Measurements from ENCODE around the gene ACSL1.
"Not testable (repeated sequence)": the region's sequence is repeated elsewhere in the genome, so short reads cannot be mapped to it uniquely, and the experiment has no call there.

Gene ACSL1

DNA sequence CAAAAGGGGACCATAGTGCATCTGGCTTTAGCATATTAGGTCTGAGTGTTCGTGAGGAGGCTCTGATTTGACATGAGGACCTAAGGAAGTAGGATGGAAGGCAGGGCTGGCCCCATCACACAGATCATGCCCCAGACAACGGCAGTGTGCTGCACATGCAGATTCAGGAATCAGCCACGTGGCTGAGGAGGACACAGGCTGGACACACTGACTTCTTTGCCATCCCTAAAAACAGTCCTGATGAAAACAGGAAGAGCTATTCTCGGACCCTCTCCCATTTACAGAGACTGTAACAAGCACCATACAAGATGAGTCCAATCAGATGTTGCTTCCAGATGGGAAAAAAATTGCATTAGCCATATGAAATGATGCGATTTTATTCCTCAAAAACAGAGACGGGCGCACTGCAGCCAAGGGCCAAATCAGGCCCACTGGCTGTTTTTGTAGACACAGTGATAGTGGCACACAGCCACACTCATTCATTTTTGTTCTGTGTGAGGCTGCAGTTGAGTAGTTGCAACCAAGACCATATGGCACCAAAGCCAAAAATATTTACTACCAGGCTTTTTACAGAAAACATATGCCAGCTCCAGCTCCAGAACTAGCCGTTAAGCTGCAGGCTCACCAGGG lies 41.0 kb downstream of the ACSL1 start:
- no peak for DNase-seq

DNA sequence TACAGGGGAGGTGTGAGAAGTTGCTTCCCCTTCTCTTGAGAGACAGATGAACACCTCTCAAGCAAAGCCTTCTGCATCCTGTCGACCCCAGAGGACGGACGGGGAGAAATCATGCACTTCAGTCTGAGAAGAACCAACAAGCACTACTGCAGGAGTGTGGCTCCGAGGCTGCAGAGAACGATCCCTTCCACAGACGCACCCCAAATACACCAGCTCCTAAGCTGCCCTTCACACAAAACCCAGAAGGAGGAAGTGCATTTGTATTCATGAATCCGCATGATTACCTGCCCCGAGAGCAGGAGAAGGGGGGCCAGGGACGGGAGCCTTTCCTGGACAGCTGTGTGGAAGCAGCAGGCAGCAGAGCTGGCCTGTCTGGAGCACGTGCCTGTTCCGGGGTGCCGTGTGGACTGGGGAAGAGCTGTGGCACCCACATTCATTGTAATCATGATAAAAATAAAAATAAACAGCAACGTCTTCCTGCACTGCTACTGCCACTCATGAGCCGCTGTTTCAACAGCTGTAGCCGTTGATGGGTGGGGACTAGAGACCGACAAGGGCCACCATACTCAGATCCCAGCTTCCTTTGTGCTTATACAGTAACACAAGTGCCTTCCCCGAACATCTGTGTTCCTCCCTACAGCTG lies 42.9 kb downstream of the ACSL1 start:
- DNase-seq: no peak

DNA sequence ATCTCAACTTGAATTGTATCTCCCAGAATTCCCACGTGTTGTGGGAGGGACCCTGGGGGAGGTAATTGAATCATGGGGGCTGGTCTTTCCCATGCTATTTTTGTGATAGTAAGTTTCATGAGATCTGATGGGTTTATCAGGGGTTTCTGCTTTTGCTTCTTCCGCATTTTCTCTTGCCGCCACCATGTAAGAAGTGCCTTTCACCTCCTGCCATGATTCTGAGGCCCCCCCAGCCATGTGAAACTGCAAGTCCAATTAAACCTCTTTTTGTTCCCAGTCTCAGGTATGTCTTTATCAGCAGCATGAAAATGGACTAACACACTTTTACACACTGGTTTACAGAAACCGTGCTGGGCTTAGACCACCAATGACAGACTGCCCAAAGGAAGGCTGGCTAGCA lies 46.6 kb downstream of the ACSL1 start:
- not testable (repeated sequence) for DNase-seq

DNA sequence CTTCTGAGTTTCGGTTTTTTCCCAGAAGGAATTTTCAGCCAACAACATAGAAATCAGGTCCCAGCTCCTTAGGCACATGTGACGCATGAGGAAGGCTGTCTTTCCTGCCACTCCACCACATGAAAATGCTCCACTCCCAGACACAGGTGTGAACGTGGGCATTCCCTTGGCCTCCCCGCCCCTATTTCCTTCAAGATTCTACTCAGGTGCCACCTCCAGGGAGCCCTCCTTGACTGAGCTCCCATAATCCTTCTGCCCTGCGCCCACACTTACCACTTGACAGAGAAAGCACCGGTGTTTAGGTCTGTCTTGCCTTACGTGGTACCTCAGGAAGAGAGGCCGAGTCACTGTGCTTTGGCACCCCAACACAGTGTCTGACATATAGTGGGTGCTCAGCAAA lies 47.4 kb downstream of the ACSL1 start:
- DNase-seq: no peak

DNA sequence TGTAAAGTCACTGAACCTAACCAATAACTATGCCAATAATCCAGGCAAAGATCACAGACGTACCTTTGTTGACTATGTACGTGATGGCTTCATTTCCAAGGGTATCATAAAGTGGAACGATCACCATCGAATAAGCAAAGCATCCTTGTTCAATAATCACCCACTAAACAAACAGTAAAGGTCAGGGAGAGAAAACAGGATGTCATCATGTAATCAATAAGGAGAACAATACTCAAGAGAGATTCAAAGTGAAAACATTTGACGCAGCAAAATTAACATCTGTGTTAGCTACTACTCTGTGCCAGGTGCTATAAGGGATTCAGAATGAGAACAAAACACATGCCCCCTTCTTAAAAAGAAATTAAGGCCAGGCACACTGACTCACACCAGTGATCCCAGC lies 48.9 kb downstream of the ACSL1 start:
- DNase-seq: no peak

DNA sequence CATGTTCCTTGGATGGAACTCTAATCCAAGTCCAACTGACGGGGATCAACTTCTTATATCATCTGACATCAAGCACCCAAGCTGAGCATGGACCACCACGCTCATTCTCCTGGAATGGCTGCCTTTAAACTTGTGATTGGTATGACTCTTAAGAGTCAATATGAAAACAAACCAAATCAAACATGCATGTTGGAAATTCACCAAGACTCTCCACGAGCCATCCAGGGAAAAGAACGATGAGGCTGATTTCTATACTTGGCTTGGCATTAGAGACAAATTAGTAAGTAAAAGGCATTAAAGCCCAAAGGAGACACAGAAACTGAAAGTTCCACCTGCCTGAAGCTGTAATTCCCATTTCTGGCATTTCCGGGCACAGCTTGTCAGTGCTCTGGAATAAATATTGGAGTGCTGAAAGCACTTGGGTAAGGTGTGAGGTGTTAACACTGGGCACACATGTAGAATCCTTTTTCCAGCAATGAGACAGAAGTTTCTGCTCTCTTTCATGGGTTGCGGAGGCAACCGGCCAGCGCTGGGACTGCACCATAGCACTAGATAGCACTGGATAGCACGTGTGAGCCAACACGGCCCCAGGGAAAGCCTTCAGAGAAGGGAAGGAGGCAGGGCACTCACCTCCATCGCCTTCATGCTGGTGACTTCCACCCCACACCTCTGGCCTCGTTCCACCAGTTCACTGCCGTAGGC lies 49.8 kb downstream of the ACSL1 start:
- DNase-seq: no peak

DNA sequence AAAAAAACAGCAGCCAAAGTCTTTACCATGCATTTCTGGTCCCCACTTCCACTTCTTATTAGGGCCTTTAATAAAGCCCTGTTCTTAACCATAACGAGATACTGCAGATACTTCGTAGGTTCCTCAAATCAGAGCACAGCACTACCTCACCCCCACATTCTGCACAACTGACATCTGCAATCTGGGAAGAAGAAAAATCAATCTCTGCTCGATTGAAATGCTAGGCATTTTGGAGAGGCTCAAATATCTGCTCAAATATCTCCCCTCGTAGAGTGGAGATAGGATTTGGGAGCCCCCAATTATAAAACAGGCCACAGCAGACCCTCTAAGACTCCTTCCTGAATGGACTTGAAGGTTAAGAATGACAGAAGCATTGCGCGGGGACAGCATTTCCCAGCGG lies 51.6 kb downstream of the ACSL1 start:
- DNase-seq: no peak

DNA sequence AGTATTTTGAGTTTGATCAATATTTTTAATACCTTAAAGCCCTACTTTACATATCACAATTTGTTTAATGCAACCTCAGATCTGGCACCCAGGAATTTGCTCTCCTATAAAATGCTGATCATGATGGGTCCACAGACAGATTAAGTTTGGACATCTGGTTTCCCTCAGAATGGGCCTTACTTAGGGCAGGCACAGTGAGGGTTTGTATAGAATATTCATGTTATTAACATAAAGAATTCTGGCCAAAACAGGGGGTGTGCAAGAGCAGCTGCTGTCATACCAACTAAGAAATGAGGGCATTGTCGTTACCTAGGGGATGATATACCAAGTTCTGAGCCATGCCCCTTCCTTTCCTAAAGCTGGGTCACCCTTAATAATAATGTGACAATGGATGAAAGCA lies 54.4 kb downstream of the ACSL1 start:
- DNase-seq: no peak

DNA sequence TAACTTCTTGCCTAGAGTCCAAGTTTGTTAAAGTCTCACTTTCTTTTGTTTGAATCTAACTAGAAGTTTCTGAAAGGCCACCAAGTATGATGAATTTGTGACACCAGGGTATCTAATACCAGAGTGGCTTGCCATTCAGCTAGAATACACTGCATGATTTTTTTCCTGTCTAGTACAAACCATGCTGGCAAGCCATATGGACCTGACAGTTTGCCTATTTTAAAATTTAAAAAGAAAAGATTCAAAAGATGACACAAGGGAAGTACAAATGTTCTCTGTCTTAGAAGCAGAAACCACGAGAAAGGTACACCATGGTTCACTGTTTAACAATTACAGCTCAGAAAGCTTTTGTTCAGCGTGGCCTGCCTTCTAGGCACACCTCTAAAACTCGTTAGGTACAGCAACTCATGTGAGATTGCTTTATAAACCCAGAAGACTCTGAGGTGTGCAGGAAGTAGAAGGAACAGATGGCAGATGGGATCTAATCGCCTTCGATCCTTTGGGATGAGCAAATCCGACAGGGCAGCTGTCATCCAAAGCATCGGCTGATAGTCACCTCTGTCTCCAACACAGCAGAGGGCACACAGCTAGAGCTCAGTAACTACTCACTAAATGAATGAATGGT lies 56.5 kb downstream of the ACSL1 start:
- no peak for DNase-seq

DNA sequence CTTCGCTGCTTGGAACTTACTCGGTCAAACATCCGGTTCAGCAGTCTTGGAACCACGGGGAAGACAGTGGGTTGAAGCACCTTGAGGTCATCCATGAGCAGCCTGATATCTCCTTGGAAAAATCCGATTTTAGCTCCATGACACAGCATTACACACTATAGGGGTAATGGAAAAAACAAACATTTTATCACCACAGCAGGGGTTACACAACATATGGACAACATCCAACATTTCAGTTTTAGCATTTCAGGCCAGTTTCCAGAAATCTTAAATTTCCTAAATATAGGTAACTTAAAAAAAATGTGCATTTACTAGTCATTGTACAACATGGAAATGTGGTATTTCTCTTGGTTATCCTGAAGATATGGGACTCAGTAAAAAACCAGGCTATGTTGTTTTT lies 57.5 kb downstream of the ACSL1 start:
- no peak for DNase-seq

DNA sequence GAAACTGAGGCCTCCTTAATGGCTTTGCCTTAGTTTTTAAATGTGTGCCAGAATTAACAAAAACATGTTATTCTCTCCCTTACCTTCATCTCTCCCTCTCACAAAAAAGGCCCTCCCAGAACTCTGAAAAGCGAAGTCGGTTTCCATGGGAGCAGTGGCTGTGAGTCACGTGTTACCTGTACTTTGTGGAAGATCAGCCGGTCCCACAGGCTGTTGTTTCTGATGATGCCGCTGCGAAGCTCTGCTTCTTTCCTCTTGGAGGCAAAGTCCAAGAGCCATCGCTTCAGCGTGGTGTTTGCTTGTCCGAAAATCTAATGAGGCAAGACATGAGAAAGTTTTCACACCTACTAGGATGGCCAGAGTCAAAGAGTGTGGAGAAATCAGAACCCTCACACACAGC lies 59.3 kb downstream of the ACSL1 start:
- DNase-seq: no peak

DNA sequence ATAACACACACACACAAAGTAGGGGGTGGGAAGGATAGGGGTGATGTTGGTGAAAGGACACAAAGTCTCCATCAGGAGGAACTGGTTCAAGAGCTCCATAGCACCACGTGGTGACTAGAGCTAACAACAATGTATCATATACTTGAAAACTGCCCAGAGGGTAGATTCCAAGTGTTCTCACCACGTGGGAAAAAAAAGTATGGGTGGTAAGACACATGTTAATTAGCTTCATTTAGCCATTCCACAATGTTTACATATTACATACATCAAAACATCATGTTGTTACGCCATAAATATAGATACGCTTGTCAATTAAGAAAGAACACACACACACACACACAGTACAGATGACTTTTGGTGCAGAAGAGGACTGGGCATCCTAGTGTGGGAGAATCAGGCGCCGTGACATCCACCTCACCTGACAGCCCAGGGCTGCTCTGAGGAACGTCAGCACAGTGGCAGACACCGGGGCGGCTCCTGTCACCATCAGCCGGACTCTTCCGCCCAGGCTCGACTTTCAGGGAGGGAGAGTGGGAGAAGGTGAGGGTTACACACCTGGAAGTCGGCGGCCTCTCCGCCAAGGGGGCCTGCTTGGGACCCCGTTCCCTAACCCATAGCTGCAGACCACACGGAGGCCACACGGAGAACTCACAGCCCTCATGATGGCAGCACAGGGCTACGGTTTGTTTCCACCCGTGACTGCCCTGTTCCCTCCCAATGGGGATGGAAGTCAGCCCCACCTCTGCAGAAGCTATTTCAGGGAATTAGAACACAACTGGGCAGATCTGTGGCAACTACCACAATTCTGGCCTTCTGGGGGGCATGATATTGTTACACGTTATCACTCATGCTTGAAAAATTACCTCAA lies 60.1 kb downstream of the ACSL1 start:
- no peak for DNase-seq

DNA sequence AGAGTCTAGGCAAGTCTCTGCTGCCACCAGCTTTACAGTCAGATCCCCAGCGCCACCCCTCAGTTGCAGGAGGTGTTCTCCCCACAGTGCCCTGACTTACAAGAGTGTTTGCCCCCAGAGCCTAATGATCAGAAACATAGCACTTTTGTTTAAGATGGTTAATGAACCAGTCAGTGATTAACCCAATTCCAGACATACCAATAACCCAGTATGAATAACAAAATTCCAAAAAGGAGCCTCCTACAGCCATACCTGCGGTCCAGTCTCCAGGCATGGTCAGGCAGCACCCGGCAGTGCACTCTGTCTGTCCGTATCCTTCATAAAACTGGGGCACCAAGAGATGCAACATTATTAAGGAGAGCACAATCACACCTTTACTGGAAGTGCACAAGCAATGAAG lies 61.2 kb downstream of the ACSL1 start:
- DNase-seq: no peak

DNA sequence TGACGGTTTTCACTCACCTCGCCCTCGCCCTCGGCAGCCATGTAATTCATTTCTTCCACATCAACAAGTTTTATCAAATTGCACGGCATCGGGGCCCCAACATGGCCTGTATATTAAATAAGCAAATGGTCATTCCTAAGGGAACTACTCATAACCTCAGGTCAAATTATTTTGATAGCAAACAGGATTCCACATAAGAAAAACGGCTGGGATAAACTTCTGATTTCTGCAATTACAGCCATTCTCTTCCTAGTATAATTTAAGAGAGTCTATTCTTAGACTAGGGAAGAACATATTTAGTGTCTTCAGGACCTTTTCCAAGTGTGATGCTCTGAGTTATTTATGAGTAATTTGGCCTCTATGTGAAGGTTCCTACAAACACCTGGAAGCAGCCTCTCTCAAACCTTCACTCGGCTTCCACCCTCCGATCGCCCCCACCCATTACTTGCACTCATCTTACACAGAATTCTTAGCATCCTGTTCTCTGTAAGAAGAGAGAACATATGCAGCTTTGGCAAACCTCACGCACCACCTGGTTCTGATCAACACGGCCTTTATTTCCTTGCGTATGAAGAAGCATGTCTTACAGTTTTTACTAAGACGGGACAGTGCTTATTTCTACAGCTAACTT lies 62.5 kb downstream of the ACSL1 start:
- no peak for DNase-seq

DNA sequence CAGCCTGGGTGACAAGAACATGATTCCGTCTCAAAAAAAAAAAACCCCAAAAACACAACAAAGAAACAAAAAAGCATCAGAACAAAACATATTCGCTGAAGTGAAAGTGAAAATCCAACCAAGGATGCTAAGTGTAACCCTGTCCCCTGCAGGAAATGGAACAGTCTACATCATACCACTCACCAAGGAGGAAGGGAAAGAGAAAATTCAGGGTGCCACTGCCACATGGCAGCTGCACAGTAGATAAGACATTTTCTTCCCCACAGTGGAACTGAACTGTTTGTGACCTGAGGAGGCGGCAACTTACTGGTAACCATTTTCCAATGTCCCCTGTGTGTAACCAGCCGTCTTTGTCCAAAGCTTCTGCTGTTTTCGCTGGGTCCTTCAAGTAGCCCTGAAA lies 63.7 kb downstream of the ACSL1 start:
- no peak for DNase-seq

DNA sequence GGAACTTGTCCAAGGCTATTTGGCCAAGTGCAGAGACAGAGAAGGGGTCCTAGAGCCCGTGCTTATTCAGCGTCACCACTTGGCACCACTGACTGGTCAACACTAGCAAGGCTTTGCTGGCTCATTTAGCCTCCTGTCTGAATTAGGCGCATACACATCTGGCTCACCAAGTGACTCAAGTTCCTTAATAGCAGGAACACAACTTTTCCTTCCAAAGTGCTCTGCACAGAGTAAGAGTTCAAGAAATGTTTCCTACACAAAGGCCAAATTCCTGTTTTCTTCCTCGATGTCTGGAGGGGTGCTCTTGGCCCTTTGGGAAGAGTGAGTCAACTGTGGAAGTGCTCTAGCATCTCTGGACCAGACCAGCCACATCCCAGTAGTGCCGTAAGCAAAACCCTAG lies 65.1 kb downstream of the ACSL1 start:
- no peak for DNase-seq

DNA sequence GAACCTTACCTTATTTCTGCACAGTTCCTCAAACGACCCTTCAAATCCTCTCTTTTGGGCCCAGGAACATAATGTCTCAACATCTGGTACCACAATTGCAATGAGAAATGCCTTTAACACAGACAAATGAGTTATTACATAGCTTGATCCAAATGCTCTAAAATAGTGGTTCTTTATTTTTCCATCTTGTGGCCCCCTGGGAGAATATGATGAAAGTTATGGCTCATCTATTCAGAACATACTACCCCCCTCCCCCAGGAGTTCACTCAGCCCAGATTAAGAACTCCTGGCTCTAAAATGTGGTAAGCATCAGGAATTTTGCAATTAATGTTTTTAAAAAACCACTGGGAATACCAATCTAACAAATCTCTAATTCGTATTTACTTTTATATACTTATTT lies 68.0 kb downstream of the ACSL1 start:
- DNase-seq: no peak

DNA sequence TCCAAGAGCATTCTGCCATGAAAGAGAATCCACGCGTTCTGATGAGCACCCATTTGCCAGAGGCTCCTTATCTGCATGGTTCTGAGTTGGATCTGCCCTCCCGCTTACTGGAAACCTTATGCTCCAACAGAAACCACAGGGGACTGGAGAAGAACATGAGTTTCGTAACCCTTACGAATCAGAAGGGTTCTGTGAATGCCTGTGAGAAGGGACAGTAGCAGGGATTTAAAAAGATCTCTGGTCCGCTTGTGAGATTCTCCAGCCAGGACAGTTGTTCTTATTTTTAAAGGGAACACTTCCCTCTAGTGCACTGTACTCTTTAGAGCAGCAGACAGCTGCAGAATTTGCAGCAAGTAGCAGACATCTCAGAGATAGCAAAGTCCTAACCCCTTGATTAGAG lies 69.4 kb downstream of the ACSL1 start:
- DNase-seq: no peak

DNA sequence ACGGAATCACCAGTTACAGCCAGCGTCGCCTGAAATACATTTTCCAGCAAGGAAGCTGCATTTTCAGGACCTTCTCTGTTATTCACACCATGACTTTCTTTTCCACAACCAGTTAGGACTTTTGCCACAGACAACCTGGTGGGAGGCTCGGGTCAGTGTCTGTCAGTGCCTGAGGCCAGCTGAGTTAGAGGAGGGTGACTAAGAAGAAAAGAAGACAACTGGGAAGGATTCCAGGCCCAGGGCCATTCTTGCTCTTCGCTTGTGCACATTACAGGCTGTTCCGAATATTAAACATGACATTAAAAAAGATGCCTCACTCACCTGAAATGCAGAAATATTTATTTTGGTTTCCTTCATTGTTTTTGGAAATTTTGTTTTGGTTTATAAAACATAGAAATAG lies 70.5 kb downstream of the ACSL1 start:
- no peak for DNase-seq

DNA sequence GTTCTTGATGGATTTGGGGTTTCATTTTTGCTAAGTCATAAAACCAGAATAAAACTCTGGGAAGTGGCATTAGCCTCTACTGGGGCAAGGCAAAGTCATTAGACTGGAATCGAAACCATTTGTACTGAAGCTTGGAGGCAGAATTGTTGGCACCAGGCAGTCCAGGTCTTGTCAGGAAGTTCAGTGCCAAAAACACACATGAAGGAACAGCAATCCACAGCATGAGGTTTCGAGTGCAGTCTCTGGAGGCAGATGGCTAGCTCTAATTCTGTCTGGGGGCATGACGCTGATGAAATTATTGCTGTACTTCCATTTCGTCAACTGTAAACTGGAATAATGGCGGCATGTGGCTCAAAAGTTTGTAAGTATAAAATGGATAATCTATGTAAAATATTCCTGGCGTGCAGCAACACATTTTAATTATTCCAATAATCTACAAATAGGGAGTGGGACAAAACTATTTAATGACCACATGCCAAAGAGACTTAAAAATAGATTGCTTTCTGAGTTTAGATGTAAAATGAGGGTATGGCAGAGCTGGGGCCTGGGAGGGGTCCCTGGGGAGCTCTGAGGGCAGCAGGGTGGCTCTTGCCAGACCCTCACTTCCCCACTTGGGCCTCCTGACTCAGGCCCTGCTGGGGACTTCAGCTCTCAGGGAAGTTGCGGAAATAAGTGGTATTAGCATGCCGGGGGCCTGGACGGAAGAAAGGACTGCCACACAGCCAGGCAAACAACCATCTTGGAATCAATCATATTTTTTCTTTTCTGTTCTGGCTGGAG lies 73.1 kb downstream of the ACSL1 start:
- DNase-seq: no peak

DNA sequence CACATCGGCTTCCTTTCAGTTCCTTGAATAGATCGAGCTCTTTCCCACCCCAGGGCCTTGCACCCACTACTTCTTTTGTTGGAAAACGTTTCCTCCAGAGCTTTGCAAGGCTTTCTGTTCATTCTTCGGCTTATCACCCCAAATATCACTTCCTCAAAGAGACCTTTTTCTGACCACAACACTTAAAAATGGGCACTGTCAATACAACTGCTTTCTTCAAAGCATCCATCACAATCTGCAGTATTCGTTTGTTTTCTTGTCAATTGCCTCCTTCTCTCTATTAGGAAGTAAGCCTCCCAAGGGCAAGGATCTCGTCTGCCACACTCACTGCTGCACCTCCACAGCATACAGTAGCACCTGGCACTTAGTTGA lies 74.2 kb downstream of the ACSL1 start:
- no peak for DNase-seq
